Left hindlimb (tissue), 1 donor: ENCODE results near the gene FAM83G.
"Not testable (repeated sequence)": the region's sequence is repeated elsewhere in the genome, so short reads cannot be mapped to it uniquely, and the experiment has no call there.

Source experiments
- DNase-seq: peaks from one replicate; pipeline ENCODE4 v3.0.0-alpha.2; 2018

Gene FAM83G

DNA sequence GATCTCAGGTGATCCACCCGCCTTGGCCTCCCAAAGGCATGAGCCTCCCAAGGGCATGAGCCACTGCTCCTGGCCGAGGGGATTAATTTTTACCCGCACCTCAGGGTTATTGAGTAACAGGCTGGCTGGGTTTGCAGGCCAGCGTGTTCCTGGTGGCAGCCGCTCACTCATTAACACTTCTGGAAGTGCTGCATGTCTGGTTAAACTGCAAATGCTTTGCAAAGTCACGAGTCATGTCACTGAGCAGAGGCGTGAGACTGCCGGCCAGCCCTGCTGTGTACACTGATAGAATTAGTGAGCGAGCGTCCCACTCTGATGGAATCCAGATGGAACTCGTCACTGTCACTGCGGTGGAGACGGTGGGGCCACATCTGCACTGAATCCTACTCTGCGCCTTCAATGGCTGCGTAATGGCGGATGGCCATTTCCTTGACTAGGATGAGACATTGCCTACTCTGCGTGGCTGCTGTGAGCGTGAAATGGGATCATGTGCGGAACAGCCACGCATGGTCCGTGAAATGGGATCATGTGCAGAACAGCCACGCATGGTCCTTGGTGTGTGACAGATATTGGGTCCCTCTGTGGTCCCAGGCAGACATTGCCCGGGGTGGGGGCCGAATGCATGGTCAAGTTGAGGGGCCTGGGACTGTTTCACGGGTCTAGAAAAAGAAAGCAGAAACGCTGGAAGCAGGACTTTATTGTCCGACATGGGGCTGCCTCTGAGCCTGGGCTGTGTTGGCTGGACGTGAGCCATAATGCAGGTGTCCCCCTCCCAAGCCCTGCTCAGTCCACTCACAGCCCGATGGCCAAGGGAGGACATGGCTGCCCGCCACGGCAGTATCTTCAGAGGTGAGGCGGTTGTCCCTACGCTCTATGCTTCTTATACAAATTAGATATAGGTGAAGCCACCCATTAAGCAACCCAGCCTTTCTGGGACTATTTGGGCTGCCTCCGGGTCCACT lies 53.3 kb downstream of the FAM83G start:
- no peak for DNase-seq

DNA sequence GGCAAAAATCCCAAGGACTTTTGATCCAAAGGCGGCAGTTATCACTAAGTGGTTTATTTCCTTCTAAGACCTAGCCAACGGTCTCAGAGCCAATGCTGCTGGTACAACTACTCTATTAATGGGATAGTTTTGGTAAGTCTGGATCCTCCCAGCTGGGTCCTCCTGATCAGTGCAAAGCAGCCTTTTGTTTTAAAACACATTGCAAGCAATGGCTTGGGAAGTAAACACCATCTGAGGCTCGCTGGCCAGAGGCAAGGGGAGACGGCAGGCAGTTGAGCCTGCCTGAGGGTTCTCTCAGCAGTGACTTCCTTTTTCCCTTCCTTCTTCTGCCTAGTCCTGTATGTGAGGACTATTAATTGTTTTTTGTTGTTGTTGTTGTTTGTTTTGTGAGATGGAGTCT lies 54.2 kb downstream of the FAM83G start:
- DNase-seq = no peak

- DNase-seq = no peak
These were observed 55.0 kb downstream of the FAM83G start for GRCh38 chr17:18949566-18949965.

DNA sequence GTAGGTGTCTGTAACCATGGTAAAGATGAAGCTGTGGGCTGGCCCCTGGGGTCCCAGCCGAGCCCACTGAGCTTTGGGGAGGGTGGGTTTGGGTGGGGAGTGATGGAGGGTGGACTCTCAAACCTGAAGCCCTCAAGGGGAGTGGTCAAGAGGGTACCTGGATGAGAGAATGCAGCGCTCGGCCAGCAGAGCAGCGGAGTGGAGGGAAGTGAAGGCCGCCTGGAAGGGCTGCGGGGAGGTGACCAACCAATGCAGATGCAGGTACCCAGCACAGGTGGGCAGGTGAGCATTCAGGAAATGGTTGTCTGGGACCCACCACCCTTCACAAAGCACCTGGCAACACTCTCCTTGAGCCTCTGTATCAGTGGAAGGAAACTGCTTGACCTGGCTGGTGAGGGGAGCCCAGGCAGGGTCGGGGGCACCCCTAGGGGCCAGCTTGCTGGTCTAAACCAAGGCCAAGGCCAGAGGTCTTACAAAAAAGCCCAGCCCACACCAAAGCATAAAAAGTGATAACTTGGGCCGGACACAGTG lies 56.0 kb downstream of the FAM83G start:
- no peak for DNase-seq

DNA sequence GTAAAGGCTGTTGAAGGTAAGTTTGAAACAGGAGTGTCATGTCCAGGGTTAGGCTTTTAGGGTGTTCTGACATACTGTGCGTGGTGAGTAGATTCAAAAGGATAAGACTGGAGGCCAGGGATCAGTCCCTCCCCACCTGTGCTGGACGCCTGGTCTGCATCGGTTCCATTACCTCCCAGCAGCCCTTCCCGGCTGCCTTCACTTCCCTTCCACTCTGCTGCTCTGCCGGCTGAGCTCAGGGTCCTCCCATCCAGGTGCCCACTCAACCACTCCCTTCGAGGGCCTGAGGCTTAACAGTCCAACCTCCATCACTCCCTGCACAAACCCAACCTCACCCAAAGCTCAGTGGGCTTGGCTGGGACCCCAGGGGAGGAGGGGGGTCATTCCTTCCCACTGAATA lies 56.7 kb downstream of the FAM83G start:
- no peak for DNase-seq

- DNase-seq = no peak
These were observed 58.0 kb downstream of the FAM83G start for GRCh38 chr17:18946536-18946935.

DNA sequence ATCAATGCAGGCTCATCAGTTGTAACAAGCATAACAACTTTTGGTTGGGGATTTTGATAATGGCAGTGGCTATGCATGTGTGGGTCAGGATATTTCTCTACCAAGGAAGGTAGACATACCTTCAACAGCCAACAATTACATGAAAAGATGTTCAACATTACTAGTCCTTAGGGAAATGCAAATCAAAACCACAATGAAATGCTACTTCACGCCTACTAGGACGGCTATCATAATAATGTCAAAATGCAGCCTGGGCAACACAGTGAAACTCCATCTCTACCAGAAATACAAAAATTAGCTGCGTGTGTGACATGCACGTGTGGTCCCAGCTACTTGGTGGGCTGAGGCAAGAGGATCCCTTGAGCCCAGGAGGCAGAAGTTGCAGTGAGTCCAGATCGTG lies 59.9 kb downstream of the FAM83G start:
- no peak for DNase-seq

DNA sequence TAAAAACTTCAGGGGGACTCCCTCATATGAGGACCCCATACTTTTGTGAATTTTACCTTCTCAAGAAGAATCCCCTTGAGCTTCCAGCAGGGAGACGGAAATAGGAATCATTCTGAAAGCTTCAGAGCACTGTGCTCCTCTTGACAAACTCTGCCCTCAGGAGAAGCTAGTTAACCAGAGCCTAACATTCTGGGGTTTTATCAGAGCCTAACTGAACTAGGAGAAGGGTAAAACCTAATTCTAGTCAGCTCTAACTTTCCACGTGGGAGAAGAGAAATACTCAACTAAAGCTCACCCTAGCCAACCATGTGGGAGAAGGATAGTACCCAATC lies 65.9 kb downstream of the FAM83G start:
- DNase-seq = no peak

DNA sequence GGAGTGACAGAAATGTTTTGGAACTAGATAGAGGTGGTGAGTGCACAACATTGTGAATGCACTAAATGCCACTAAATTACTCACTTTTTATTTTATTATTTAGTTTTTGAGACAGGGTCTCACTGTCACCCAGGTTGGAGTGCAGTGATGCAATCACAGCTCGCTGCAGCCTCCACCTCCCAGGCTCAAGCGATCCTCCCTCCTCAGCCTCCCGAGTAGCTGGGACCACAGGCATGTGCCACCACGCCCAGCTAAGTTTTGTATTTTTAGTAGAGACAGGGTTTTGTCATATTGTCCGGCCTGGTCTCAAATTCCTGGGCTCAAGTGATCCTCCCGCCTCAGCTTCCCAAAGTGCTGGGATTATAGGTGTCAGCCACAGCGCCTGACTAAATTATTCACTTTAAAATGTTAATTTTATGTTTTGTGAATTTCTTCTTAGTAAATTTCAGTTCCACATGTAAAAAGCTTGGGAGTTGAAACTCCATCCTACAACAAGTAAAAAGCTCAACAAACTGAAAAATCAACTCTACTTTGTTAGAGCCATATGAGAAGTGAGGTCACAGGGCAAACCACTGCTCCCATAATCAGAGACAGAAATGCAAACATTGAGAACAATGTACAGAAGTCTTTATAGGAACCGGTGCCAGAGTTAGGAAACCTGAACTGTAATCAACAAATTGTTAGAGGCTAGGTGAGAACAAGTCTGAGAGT lies 66.4 kb downstream of the FAM83G start:
- DNase-seq = no peak

- no peak for DNase-seq
These were observed 71.2 kb downstream of the FAM83G start for GRCh38 chr17:18933102-18934058.

DNA sequence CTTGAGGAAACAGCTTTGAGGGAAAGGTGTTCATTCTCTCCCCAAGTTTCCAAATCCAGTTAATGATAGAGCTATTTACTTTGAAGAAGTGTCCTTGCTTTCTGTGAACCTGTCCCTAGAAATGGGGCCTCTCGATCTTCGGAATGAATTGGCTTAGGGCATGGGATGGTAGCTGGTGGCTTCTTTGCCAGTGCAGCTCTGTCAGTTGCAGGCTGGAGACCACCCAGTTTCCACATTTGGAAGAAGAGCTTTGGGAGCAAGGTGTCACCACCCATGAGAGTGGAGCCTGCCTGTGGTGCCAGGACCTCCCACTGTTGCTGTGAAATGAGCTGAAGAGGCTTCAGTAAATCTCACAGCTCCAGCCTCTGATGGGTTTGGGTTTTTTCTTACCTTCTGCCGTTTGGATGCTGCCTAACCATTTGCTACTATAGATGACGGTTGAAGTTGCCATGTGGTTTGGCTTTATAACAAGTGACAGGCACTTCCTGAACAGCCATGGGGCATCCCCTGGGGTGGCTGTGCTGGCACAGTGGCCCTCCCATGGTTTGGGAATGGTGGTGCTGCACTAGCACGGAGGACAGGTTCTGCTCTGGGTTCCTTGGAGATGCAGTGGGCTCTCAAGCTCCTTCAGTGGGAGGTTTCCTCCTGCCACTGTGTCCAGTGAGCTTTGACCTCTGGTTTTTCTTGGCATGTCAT lies 72.1 kb downstream of the FAM83G start:
- DNase-seq = no peak

GRCh38 chr17:18928628-18929125 lies 75.9 kb downstream of the FAM83G start:
- no peak for DNase-seq

GRCh38 chr17:18925187-18925586 lies 79.4 kb downstream of the FAM83G start:
- DNase-seq = no peak

DNA sequence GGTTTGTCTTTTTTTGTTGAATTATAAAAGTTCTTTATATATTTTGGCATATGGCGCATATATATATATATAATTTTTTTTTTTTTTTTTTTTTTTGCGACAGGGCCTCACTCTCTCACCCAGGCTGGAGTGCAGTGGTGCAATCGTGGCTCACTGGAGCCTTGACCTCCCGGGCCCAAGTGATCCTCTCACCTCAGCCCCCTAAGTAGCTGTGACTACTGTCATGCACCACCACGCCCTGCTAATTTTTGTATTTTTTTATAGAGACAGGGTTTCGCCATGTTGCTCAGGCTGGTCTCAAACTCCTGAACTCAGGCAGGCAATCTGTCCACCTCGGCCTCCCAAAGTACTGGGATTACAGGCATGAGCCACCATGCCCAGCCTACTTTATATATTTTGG lies 82.0 kb downstream of the FAM83G start:
- DNase-seq = not testable (repeated sequence)

DNA sequence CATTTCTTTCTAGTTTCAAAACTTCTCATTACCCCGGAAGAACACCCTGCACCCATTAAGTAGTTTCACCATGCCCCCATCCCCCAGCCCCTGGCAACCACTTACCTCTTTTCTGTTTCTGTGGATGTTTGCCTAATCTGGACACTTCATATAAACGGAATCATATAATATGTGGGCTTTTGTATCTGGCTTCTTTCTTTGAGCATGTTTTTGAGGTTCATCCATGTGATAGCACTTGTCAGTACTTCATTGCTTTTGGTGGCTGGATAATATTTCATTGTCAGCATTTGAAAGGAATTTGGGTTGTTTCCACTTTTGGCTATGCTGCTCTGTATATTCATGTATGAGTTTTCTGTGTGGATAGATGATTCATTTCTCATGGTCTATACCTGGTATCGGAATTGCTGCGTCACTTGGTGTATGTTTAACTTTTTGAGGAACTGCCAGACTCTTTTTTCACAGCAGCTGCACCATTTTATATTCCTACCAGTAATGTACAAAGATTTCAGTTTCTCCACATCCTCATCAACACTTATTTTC lies 82.6 kb downstream of the FAM83G start:
- DNase-seq = no peak

GRCh38 chr17:18921485-18921884 lies 83.1 kb downstream of the FAM83G start:
- DNase-seq = no peak

- DNase-seq = no peak
These were observed 83.6 kb downstream of the FAM83G start for GRCh38 chr17:18920911-18921441.

DNA sequence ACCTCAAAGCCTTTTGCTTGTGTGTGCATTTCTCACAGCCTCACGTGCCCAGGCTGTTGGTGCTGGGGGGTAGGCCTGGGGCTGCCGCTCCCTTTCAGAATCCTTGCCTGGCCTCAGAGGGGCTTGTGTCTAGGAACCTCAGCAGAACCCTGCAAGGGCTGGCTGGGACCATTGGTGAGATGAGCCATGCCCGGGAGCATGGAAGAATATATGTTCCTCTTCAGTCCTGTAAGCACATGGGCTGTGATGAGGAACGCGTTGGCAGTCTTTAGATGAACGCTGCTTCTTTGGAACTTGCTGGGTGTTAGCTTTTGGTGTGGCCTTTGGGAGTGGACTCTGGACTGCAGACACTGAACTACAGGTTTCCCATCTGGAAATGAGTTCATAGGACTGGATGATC lies 84.6 kb downstream of the FAM83G start:
- no peak for DNase-seq
